ENCODE measurements around the gene CDH13.

The CDH13 gene

GRCh38 chr16:83835586-83836566, 1209.1 kb downstream of the CDH13 start:
- DNase-seq = no peak

- no peak for DNase-seq
These were observed 1210.8 kb downstream of the CDH13 start for GRCh38 chr16:83837566-83837965.

GRCh38 chr16:83838151-83838550, 1211.4 kb downstream of the CDH13 start:
- no peak for DNase-seq

GRCh38 chr16:83839561-83839960, 1212.8 kb downstream of the CDH13 start:
- DNase-seq = no peak

GRCh38 chr16:83840060-83840617, 1213.4 kb downstream of the CDH13 start:
- no peak for DNase-seq

GRCh38 chr16:83842291-83842690, 1215.5 kb downstream of the CDH13 start:
- DNase-seq = no peak

GRCh38 chr16:83842756-83843507, 1216.2 kb downstream of the CDH13 start:
- no peak for DNase-seq

GRCh38 chr16:83843657-83844056, 1216.9 kb downstream of the CDH13 start:
- DNase-seq = no peak

- no peak for DNase-seq
These were observed 1218.5 kb downstream of the CDH13 start for GRCh38 chr16:83845263-83845662.

GRCh38 chr16:83847371-83848225, 1220.8 kb downstream of the CDH13 start:
- DNase-seq = no peak

GRCh38 chr16:83849421-83849820, 1222.7 kb downstream of the CDH13 start:
- DNase-seq = no peak
